ENCODE measurements around the gene CCL15. TPM values are rescaled to one million over a fixed set of nuclear protein-coding genes. Genes with fewer than 3 reads are reported as not detected.

Gene CCL15
- total and polyA plus RNA-seq, 2 donors (not counting 3 experiments of a cell fraction or from before 2014, with no cell fraction given): not detected

DNA sequence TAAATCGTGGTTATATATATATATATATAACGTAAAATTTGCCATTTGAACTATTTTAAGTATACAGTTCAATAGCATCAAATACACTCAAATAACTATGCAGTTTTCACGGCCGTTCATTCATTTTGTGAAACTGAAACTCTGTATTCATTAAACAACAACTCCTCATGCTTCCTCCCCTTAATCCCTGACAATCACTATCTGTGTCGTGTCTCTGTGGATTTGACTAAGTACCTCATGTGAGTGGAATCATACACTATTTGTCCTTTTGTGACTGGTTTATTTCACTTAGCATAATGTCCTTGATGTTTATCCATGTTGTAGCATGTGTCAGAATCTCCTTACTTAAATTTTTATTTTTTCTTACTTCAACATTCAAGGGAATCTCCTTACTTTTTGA lies 13.6 kb upstream of the CCL15 start:
- Histone ChIP-seq H3K4me3 (replicated peaks in 1 of 3; ENCODE audit: insufficient read depth in 1 of 3, low read depth in 1 of 3, low read length in 3 of 3) (no peak overlapping the region), H3K79me2 (ENCODE audit: control insufficient read depth, insufficient read depth, low read length) (no peaks in the 10 kb centered on the region), H3K4me1 (ENCODE audit: control insufficient read depth, extremely low read depth, insufficient read depth, low read length) (peaks cover 9% of the 10 kb centered on the region), H3K27ac (ENCODE audit: insufficient read depth, low read depth, low read length) (no peak overlapping the region), H3K4me2 (ENCODE audit: insufficient read depth, low read length) (no peak overlapping the region), H3K9me1 (replicated peaks; ENCODE audit: control insufficient read depth, extremely low read depth, insufficient read depth, low read length) (no peaks in the 10 kb centered on the region), H3K27me3 (ENCODE audit: control insufficient read depth in 2 of 2, insufficient read depth in 2 of 2, low read length in 2 of 2) (no peaks in the 10 kb centered on the region), H3K36me3 (ENCODE audit: control insufficient read depth in 2 of 2, extremely low read depth in 1 of 2, insufficient read depth in 2 of 2, low read length in 2 of 2) (no peaks in the 10 kb centered on the region), H3K9me3 (replicated peaks; ENCODE audit: control insufficient read depth, insufficient read depth, low read length) (no peaks in the 10 kb centered on the region), H2AFZ (ENCODE audit: low read depth, low read length) (no peak overlapping the region), H4K20me1 (replicated peaks; ENCODE audit: control insufficient read depth, extremely low read depth, insufficient read depth, low read length) (no peaks in the 10 kb centered on the region), H3K9ac (replicated peaks; ENCODE audit: extremely low read depth, insufficient read depth, low read length) (no peak overlapping the region)
- POLR2A ChIA-PET: no interaction called here
- intact Hi-C loops (cut with micrococcal nuclease): no loop called here
- dilution Hi-C loops (cut with MboI; ENCODE audit: extremely low pct_ligation_motif_present, low sequenced_read_pairs): no loop called here
- BruUV-seq (replicated peaks): no TSS peak
- DNase-seq (ENCODE audit: low read depth, low spot score) (no peak), FAIRE-seq (no peak)
- CTCF ChIA-PET: interaction anchor here (1.2 to 1.7 kb wide), 2 partner anchors 45 to 58 kb away, joined by 3 to 5 read pairs; no protein-coding TSS in a partner anchor
- TF ChIP-seq GATA2 (IDR thresholded peaks at IDR 0.05; ENCODE audit: insufficient read depth, insufficient read length, low read depth, low read length) (no peak), POLR2A (IDR thresholded peaks at IDR 0.05; ENCODE audit: low read depth, low read length) (no peak)

DNA sequence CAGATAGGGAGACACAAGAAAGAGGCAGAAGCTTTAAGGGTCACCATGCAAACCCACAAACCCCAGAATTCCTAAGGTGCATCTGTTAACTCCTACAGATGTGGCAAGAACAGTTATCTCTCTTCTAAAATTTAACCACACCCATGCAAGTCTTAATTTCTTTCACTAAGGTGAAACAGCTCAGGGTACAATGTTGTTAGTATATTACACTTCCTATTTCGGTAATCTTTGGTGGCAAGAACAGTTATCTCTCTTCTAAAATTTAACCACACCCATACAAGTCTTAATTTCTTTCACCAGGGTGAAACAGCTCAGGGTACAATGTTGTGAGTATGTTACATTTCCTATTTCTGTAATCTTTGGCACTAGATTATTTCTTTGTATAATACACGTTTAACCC lies 9.8 kb upstream of the CCL15 start:
- dilution Hi-C loops (cut with MboI; ENCODE audit: extremely low pct_ligation_motif_present, low sequenced_read_pairs) (no loop called here), intact Hi-C loops (cut with micrococcal nuclease) (no loop called here)
- CTCF ChIA-PET: interaction anchor here (1.4 to 5.7 kb wide), 4 partner anchors 29 to 61 kb away, joined by 4 to 125 read pairs (median 56); partner anchors contain the start of gene CCL16

More for the DNA sequence above, 9.8 kb upstream of the CCL15 start:
- H3K9me1 ChIP-seq (replicated peaks; ENCODE audit: control insufficient read depth, extremely low read depth, insufficient read depth, low read length): no peaks in the 10 kb centered on the region
- H3K79me2 ChIP-seq (ENCODE audit: control insufficient read depth, insufficient read depth, low read length): no peaks in the 10 kb centered on the region
- TF ChIP-seq JUN (IDR thresholded peaks at IDR 0.05; ENCODE audit: borderline replicate concordance, insufficient read depth, insufficient read length, low read depth): no peak
- TF ChIP-seq, protein P1, sequence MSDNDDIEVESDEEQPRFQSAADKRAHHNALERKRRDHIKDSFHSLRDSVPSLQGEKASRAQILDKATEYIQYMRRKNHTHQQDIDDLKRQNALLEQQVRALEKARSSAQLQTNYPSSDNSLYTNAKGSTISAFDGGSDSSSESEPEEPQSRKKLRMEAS (IDR thresholded peaks at IDR 0.05; ENCODE audit: insufficient read depth, insufficient read length): no peak
- no peak for TF ChIP-seq GATA2 (IDR thresholded peaks at IDR 0.05; ENCODE audit: insufficient read depth, insufficient read length, low read depth, low read length)
- no peak for TF ChIP-seq EZH2 (IDR thresholded peaks at IDR 0.05; ENCODE audit: borderline replicate concordance, low read depth, low read length, severe bottlenecking)
- no peak for TF ChIP-seq POLR2A (IDR thresholded peaks at IDR 0.05; ENCODE audit: low read depth, low read length)
- TF ChIP-seq, protein P2, sequence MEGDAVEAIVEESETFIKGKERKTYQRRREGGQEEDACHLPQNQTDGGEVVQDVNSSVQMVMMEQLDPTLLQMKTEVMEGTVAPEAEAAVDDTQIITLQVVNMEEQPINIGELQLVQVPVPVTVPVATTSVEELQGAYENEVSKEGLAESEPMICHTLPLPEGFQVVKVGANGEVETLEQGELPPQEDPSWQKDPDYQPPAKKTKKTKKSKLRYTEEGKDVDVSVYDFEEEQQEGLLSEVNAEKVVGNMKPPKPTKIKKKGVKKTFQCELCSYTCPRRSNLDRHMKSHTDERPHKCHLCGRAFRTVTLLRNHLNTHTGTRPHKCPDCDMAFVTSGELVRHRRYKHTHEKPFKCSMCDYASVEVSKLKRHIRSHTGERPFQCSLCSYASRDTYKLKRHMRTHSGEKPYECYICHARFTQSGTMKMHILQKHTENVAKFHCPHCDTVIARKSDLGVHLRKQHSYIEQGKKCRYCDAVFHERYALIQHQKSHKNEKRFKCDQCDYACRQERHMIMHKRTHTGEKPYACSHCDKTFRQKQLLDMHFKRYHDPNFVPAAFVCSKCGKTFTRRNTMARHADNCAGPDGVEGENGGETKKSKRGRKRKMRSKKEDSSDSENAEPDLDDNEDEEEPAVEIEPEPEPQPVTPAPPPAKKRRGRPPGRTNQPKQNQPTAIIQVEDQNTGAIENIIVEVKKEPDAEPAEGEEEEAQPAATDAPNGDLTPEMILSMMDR (IDR thresholded peaks at IDR 0.05; ENCODE audit: extremely low read depth in 1 of 2, insufficient read depth in 1 of 2, low read depth in 1 of 2, low read length in 2 of 2): no peak
- TF ChIP-seq FOS (IDR thresholded peaks at IDR 0.05; ENCODE audit: borderline replicate concordance, insufficient read depth, low read length): no peak
- no peak for TF ChIP-seq POLR2AphosphoS5 (IDR thresholded peaks at IDR 0.05; ENCODE audit: insufficient read depth, low read depth, low read length)
- TF ChIP-seq MYC (IDR thresholded peaks at IDR 0.05; ENCODE audit: low read depth, low read length): no peak
- no peaks in the 10 kb centered on the region for H3K4me1 ChIP-seq (ENCODE audit: control insufficient read depth, extremely low read depth, insufficient read depth, low read length)
- FAIRE-seq (no peak), DNase-seq (ENCODE audit: low read depth, low spot score) (no peak)
- H4K20me1 ChIP-seq (replicated peaks; ENCODE audit: control insufficient read depth, extremely low read depth, insufficient read depth, low read length): no peaks in the 10 kb centered on the region
- no peaks in the 10 kb centered on the region for H3K27me3 ChIP-seq (ENCODE audit: control insufficient read depth in 2 of 2, insufficient read depth in 2 of 2, low read length in 2 of 2)
- no peaks in the 10 kb centered on the region for H3K36me3 ChIP-seq (ENCODE audit: control insufficient read depth in 2 of 2, extremely low read depth in 1 of 2, insufficient read depth in 2 of 2, low read length in 2 of 2)
- POLR2A ChIA-PET: no interaction called here
- no TSS peak for BruUV-seq (replicated peaks)
- no peak overlapping the region for H3K9ac ChIP-seq (replicated peaks; ENCODE audit: extremely low read depth, insufficient read depth, low read length)
- H3K27ac ChIP-seq (ENCODE audit: insufficient read depth, low read depth, low read length): no peak overlapping the region
- H3K4me2 ChIP-seq (ENCODE audit: insufficient read depth, low read length): no peak overlapping the region
- no peak overlapping the region for H3K4me3 ChIP-seq (replicated peaks in 1 of 3; ENCODE audit: insufficient read depth in 1 of 3, low read depth in 1 of 3, low read length in 3 of 3)
- no peak overlapping the region for H2AFZ ChIP-seq (ENCODE audit: low read depth, low read length)
- no peaks in the 10 kb centered on the region for H3K9me3 ChIP-seq (replicated peaks; ENCODE audit: control insufficient read depth, insufficient read depth, low read length)

Measured in endothelial cell of umbilical vein (primary cell).